Measurements from ENCODE around the gene GNAL. TPM values are rescaled to one million over a fixed set of nuclear protein-coding genes. Genes with fewer than 3 reads are reported as not detected.

The GNAL gene
- total RNA-seq, 1 experiment from 2014 or later, result 24.0 TPM

- no peaks in the 10 kb centered on the region for H3K79me1 ChIP-seq (ENCODE audit: insufficient read depth, low read depth, low read length, poor library complexity, severe bottlenecking)
- peaks cover 4 to 15% of the 10 kb centered on the region in 2 experiments for H3K4me1 Mint-ChIP-seq
- no peak overlapping the region for H3K9ac ChIP-seq (ENCODE audit: extremely low read depth, insufficient read length, low read length)
- no peak overlapping the region for H3T11ph ChIP-seq (ENCODE audit: low read length)
- no CpG with 5 or more reads among the region's 2 CpGs for WGBS (ENCODE audit: extremely low coverage, insufficient read length, low lambda C conversion rate)
- H3K9me3 ChIP-seq (ENCODE audit: control insufficient read depth, low read depth, low read length), result no peaks in the 10 kb centered on the region
- no peak overlapping the region for H2BK12ac ChIP-seq (ENCODE audit: insufficient read length, low read depth, low read length)
- no peak overlapping the region for H2BK120ac ChIP-seq (ENCODE audit: low read depth, low read length, poor library complexity, severe bottlenecking)
- no peaks in the 10 kb centered on the region for H4K20me1 ChIP-seq (ENCODE audit: control insufficient read depth, insufficient read depth, insufficient read length)
- no peak overlapping the region for H3K23ac ChIP-seq (ENCODE audit: insufficient read length, low read depth, low read length)
- no peak overlapping the region for H2BK5ac ChIP-seq (ENCODE audit: insufficient read length, low read length)
- no peaks in the 10 kb centered on the region for H3K27me3 Mint-ChIP-seq (ENCODE audit: low read depth)
- H2BK15ac ChIP-seq (ENCODE audit: low read depth, low read length), result no peak overlapping the region
- H3K56ac ChIP-seq (ENCODE audit: insufficient read length, low read depth, low read length), result no peak overlapping the region
- H3K9me3 Mint-ChIP-seq, result no peaks in the 10 kb centered on the region
- no peak overlapping the region for H3K4me2 ChIP-seq (ENCODE audit: insufficient read depth, insufficient read length, low read length)
- H3K27me3 ChIP-seq (ENCODE audit: insufficient read depth, low read length), result no peaks in the 10 kb centered on the region
- no peak overlapping the region for H3K4me3 Mint-ChIP-seq
- H3K4me1 ChIP-seq (ENCODE audit: insufficient read depth, low read length), result no peaks in the 10 kb centered on the region; the same call in 1 of the 2 replicates
- no peak overlapping the region for H4K91ac ChIP-seq (ENCODE audit: insufficient read length, low read depth, low read length)
- no peak overlapping the region for H4K5ac ChIP-seq (ENCODE audit: insufficient read length, low read depth, low read length)
- no peak overlapping the region for H3K27ac Mint-ChIP-seq
- TF ChIP-seq, protein P1, sequence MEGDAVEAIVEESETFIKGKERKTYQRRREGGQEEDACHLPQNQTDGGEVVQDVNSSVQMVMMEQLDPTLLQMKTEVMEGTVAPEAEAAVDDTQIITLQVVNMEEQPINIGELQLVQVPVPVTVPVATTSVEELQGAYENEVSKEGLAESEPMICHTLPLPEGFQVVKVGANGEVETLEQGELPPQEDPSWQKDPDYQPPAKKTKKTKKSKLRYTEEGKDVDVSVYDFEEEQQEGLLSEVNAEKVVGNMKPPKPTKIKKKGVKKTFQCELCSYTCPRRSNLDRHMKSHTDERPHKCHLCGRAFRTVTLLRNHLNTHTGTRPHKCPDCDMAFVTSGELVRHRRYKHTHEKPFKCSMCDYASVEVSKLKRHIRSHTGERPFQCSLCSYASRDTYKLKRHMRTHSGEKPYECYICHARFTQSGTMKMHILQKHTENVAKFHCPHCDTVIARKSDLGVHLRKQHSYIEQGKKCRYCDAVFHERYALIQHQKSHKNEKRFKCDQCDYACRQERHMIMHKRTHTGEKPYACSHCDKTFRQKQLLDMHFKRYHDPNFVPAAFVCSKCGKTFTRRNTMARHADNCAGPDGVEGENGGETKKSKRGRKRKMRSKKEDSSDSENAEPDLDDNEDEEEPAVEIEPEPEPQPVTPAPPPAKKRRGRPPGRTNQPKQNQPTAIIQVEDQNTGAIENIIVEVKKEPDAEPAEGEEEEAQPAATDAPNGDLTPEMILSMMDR (conservative IDR thresholded peaks at IDR 0.05), result no peak
- H3K23me2 ChIP-seq (ENCODE audit: insufficient read length, low read depth, low read length, poor library complexity, severe bottlenecking), result no peaks in the 10 kb centered on the region
- no peak for DNase-seq
- H3K36me3 Mint-ChIP-seq (ENCODE audit: insufficient read depth in 1 of 3, low read depth in 3 of 3), result peaks cover 3 to 34% (median 11%) of the 10 kb centered on the region in 3 experiments; a peak in 5 of 7 replicates
- H3K18ac ChIP-seq (ENCODE audit: insufficient read length, low read depth, low read length), result no peak overlapping the region
- no peak overlapping the region for H2BK20ac ChIP-seq (ENCODE audit: low read depth, low read length, poor library complexity, severe bottlenecking)
- no peak overlapping the region for H3K4ac ChIP-seq (ENCODE audit: low read depth, low read length)
- H2AK5ac ChIP-seq (ENCODE audit: insufficient read length, low read length), result no peak overlapping the region
- H3K79me2 ChIP-seq (ENCODE audit: insufficient read depth, low read length), result no peaks in the 10 kb centered on the region
- no peak overlapping the region for H3K14ac ChIP-seq (ENCODE audit: insufficient read depth, low read length)
- no peak overlapping the region for H3K27ac ChIP-seq (ENCODE audit: insufficient read length, low read depth, low read length)
- H2AFZ ChIP-seq (ENCODE audit: low read length), result no peak overlapping the region
- H4K8ac ChIP-seq (replicated peaks; ENCODE audit: insufficient read length, low read depth, low read length), result no peak overlapping the region
Observed at GRCh38 chr18:11888726-11889125, 199.7 kb downstream of the GNAL start.
